ENCODE data around the gene TTC21B. TPM values are rescaled to one million over a fixed set of nuclear protein-coding genes. Genes with fewer than 3 reads are reported as not detected.
A peak's percentile ranks its signal among the peaks of the same experiment; 100 is the strongest.

The TTC21B gene
- total RNA-seq, 2 experiments from 2014 or later, result 15.8 to 16.4 TPM

DNA sequence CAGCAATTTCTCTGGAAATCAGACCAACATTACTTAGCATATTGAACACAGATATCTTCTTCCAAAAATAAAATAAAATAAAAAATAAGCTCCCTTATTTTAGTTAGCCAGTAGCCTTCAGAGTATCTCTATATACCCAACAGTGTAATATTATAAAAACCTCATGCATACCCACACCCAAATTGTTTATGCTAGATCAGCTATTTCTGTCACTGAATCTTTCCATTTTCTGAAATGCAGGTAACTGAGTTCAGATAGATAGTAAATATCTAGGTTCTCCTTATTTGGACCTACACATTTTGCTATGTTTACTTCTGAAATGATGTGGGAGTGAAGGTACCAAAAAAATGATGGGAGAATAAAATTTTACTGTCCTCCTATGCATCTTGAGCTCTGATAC is 39.9 kb downstream of the TTC21B start:
- ATAC-seq (no peak), DNase-seq (no peak)
- ChIA-PET CTCF (no interaction called here), POLR2A (no interaction called here)
- no peaks in the 10 kb centered on the region for H3K27me3 Mint-ChIP-seq (ENCODE audit: low read depth)
- peaks cover 23% of the 10 kb centered on the region for H3K36me3 Mint-ChIP-seq (ENCODE audit: low read depth)
- H3K27ac Mint-ChIP-seq, result no peak overlapping the region
- no peak overlapping the region for H3K4me3 Mint-ChIP-seq
- H3K4me1 Mint-ChIP-seq (ENCODE audit: low read depth), result no peaks in the 10 kb centered on the region
- H3K9me3 Mint-ChIP-seq (ENCODE audit: insufficient read depth), result no peaks in the 10 kb centered on the region

DNA sequence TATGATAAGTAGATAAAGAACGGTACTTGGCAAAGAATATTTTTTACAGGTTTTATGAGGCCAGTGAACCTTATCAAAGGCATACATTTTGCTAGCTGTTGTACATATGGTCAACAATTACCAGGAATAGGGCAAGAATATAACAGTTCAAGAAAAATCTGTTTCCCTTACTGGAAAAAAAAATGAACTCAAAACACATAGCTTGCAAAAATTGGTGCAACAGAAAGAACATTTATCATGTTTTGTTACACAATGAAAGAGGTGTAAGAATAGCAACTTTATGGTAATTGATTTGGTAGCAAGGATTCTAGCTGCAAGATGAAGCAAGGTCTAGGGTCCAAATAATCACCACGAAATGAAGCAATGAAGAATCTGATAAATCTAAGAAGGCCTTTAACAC is 41.6 kb downstream of the TTC21B start:
- Mint-ChIP-seq H3K27ac (no peak overlapping the region), H3K4me3 (no peak overlapping the region), H3K9me3 (ENCODE audit: insufficient read depth) (no peaks in the 10 kb centered on the region), H3K36me3 (ENCODE audit: low read depth) (peaks cover 19% of the 10 kb centered on the region), H3K27me3 (ENCODE audit: low read depth) (no peaks in the 10 kb centered on the region), H3K4me1 (ENCODE audit: low read depth) (no peaks in the 10 kb centered on the region)
- POLR2A ChIA-PET, result no interaction called here
- no peak for DNase-seq
- CTCF ChIA-PET, result interaction anchor here (1.1 to 1.3 kb wide), 2 partner anchors 8 to 511 kb away, joined by 3 read pairs; no protein-coding TSS in a partner anchor
- no peak for ATAC-seq

DNA sequence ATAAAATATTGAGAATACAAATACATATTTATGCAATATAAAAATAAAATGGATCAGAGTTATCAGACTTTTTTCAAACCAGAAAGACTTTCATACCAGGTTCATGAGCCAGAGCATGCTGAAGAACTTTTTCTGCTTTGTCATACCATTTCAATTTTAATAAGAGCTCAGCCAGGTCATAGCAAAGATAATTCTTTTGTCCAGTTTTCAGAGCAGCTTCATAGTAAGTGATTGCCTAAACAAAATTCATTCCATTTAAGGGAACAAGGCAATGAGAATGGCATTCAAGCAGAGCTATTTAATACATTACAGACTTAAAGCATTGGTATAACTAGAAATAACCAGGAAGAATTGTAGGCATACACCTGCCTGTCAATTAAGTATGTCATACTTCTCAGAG is 42.3 kb downstream of the TTC21B start:
- CTCF ChIA-PET, result interaction anchor here (1.3 kb wide), 1 partner anchor 510 kb away, joined by 3 read pairs; no protein-coding TSS in a partner anchor
- Mint-ChIP-seq H3K27me3 (ENCODE audit: low read depth) (no peaks in the 10 kb centered on the region), H3K27ac (no peak overlapping the region), H3K9me3 (ENCODE audit: insufficient read depth) (no peaks in the 10 kb centered on the region), H3K36me3 (ENCODE audit: low read depth) (peaks cover 20% of the 10 kb centered on the region), H3K4me1 (ENCODE audit: low read depth) (no peaks in the 10 kb centered on the region), H3K4me3 (no peak overlapping the region)
- no peak for ATAC-seq
- no peak for DNase-seq
- POLR2A ChIA-PET, result no interaction called here

DNA sequence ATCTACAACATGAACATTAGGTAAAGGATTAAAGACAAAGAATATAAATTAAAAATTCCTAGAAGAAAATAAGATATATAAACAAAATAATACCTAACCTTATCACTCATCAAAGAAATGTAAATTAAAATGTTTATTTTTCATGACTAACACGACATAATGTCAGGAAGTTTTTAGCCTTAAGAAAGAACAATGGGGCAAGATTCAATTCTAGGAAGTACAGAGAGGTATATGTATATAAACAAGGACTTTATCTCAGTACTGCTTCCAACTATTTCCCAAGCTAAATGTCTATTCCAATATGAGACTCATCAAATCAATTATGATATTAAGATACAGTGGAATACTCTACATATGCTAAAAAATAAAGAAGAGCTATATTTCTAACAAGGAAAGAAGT is 44.1 kb downstream of the TTC21B start:
- CTCF ChIA-PET, result no interaction called here
- H3K36me3 Mint-ChIP-seq (ENCODE audit: low read depth), result peaks cover 17% of the 10 kb centered on the region
- no peak overlapping the region for H3K27ac Mint-ChIP-seq
- DNase-seq (no peak), ATAC-seq (no peak)
- no peak overlapping the region for H3K4me3 Mint-ChIP-seq
- H3K4me1 Mint-ChIP-seq (ENCODE audit: low read depth), result peaks cover 2% of the 10 kb centered on the region
- H3K27me3 Mint-ChIP-seq (ENCODE audit: low read depth), result no peaks in the 10 kb centered on the region
- POLR2A ChIA-PET, result no interaction called here
- H3K9me3 Mint-ChIP-seq (ENCODE audit: insufficient read depth), result no peaks in the 10 kb centered on the region

DNA sequence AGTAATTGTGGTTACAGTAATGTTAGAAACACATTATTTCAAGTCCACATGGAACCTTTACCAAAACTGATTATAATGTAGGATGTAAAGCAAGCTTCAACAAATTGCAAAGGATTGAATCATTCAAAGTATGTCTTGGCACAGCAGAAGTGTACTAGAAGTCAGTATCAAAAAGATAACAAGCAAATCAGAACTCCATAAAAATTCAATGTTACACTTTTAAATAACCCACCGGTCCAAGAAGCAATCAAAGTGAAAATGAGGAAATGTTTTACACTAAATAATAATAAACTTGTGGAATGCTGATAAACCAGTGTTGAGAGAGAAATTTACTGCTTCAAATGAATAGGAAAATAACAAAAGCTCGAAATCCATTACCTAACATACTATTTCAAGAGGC is 47.7 kb downstream of the TTC21B start:
- H3K9me3 Mint-ChIP-seq (ENCODE audit: insufficient read depth), result no peaks in the 10 kb centered on the region
- no peak overlapping the region for H3K27ac Mint-ChIP-seq
- POLR2A ChIA-PET, result no interaction called here
- peaks cover 19% of the 10 kb centered on the region for H3K36me3 Mint-ChIP-seq (ENCODE audit: low read depth)
- no peaks in the 10 kb centered on the region for H3K27me3 Mint-ChIP-seq (ENCODE audit: low read depth)
- ATAC-seq (no peak), DNase-seq (no peak)
- peaks cover 9% of the 10 kb centered on the region for H3K4me1 Mint-ChIP-seq (ENCODE audit: low read depth)
- CTCF ChIA-PET, result no interaction called here
- no peak overlapping the region for H3K4me3 Mint-ChIP-seq

DNA sequence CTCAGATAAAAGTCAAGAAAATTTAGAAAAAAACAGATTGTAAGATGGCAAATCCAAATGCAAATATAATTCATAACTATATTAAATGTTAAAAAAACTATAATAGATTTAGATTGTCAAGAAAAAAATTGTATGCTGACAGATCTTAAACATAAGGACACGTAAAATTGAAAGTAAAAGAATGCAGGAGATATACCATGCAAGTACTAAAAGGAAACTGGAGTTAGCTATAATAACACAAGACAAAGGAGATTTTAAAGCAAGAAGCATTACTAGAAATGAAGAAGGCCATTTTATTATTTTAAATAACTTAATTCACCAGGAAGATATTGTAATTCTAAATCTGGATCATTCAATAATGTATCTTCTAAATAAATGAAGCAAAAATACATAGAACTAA is 48.3 kb downstream of the TTC21B start:
- ATAC-seq (no peak), DNase-seq (no peak)
- no peaks in the 10 kb centered on the region for H3K9me3 Mint-ChIP-seq (ENCODE audit: insufficient read depth)
- CTCF ChIA-PET, result no interaction called here
- peaks cover 19% of the 10 kb centered on the region for H3K36me3 Mint-ChIP-seq (ENCODE audit: low read depth)
- H3K27me3 Mint-ChIP-seq (ENCODE audit: low read depth), result no peaks in the 10 kb centered on the region
- POLR2A ChIA-PET, result no interaction called here
- H3K27ac Mint-ChIP-seq, result no peak overlapping the region
- no peak overlapping the region for H3K4me3 Mint-ChIP-seq
- peaks cover 9% of the 10 kb centered on the region for H3K4me1 Mint-ChIP-seq (ENCODE audit: low read depth)

DNA sequence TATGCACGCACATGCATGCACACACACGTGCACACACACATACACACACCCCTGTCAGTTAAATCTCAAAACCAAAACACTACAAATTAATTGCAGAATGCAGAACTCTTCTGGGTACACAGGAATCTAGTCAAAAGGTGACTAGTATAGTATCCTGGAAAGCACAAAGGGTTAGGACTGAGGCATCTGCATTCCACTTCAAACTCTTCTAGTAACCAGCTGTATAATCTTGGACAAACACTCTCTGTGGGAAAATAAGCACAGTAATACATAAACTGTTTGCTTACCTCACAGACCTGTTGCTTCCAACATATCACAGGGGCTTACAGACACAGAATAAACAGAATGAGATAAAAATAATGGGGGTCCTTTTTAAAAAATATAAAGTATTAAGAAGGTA is 49.1 kb downstream of the TTC21B start:
- no peak for DNase-seq
- no peak overlapping the region for H3K27ac Mint-ChIP-seq
- ATAC-seq, result no peak
- POLR2A ChIA-PET, result no interaction called here
- H3K36me3 Mint-ChIP-seq (ENCODE audit: low read depth), result peaks cover 21% of the 10 kb centered on the region
- no peaks in the 10 kb centered on the region for H3K27me3 Mint-ChIP-seq (ENCODE audit: low read depth)
- no peak overlapping the region for H3K4me3 Mint-ChIP-seq
- CTCF ChIA-PET, result interaction anchor here (0.8 to 1.8 kb wide), 5 partner anchors 8 to 49 kb away, joined by 3 to 6 read pairs (median 3); partner anchors contain the start of gene TTC21B
- peaks cover 9% of the 10 kb centered on the region for H3K4me1 Mint-ChIP-seq (ENCODE audit: low read depth)
- H3K9me3 Mint-ChIP-seq (ENCODE audit: insufficient read depth), result no peaks in the 10 kb centered on the region

DNA sequence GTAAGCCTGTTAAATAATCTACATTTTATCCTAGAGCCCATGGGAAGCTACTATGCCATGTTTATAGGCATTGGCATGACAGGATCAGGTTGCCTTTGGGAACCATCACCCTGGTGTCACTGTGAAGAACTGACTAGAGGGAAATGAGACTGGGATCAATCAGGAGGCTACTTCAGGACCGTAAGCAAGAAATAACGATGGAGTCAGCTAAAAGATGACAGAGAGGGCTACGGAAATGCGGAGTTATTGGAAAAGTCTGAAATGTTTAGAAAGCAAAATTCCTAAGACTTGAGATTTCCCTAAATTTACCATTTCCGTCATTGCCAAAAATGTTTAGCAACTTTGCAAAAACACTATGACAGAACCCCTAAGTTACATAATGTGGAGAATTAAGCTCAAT is 50.2 kb downstream of the TTC21B start:
- H3K4me3 Mint-ChIP-seq, result no peak overlapping the region
- ChIA-PET POLR2A (no interaction called here), CTCF (interaction anchor here (0.8 to 1.8 kb wide), 5 partner anchors 9 to 50 kb away, joined by 3 to 6 read pairs (median 3); partner anchors contain the start of gene TTC21B)
- H3K27me3 Mint-ChIP-seq (ENCODE audit: low read depth), result no peaks in the 10 kb centered on the region
- ATAC-seq (no peak), DNase-seq (no peak)
- H3K9me3 Mint-ChIP-seq (ENCODE audit: insufficient read depth), result no peaks in the 10 kb centered on the region
- peaks cover 25% of the 10 kb centered on the region for H3K36me3 Mint-ChIP-seq (ENCODE audit: low read depth)
- peak overlapping the region; percentile 56 for H3K27ac Mint-ChIP-seq
- H3K4me1 Mint-ChIP-seq (ENCODE audit: low read depth), result peaks cover 9% of the 10 kb centered on the region

DNA sequence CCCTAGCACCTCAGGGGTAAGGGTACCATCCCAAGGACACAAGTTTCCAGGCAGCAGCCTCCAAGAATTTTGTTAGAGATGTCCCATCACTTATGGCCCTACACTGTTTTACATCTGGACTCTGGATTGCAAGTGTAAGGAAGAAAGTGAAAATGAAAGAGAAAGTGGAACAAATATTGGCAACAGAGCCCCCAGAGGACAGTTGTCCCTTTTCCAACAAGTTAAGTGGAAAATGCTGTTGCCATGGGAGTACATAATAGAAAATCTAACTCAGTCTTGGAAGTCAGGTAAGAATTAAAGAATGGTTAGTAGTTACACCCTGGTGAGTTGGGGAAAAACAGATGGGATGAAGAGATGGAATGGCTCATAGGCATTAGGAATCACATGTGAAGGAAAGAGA is 50.6 kb downstream of the TTC21B start:
- ChIA-PET CTCF (interaction anchor here (1.2 to 1.5 kb wide), 3 partner anchors 9 to 29 kb away, joined by 3 to 5 read pairs (median 3); no protein-coding TSS in a partner anchor), POLR2A (no interaction called here)
- H3K9me3 Mint-ChIP-seq (ENCODE audit: insufficient read depth), result no peaks in the 10 kb centered on the region
- H3K36me3 Mint-ChIP-seq (ENCODE audit: low read depth), result peaks cover 29% of the 10 kb centered on the region
- H3K4me1 Mint-ChIP-seq (ENCODE audit: low read depth), result peaks cover 9% of the 10 kb centered on the region
- no peak for DNase-seq
- ATAC-seq, result peak; percentile 87
- peak overlapping the region; percentile 25 for H3K4me3 Mint-ChIP-seq
- H3K27ac Mint-ChIP-seq, result peak overlapping the region; percentile 56
- H3K27me3 Mint-ChIP-seq (ENCODE audit: low read depth), result no peaks in the 10 kb centered on the region

DNA sequence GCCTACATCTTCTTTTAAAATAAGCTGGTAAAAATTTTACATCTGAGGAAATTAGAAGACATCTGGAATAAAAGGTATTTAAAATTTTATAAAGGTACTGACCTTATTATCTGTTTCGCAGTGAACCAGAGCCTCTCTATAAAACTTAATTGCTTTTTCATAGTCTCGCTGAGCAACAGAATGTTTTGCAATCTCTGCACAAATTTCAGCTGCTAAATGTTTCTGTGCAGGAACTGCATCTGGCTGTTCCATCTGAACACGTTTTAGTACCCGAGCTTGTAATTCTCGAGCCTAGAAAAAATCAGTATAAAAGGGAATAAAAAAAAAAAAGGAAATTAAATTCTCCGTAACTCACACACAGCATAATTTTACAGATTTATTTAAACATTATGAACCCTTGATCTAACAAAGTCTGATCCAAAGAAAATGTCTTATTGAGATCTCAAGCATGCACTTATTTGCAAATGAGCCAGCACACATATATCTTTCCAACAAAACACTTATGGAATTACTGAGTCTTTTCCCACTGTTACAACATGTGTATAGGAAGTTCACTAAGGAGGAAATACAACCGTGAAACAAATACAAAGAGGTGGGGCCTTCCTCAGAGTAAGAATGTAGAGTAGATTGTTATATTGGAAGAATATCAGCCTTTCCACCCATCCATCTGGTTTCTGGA is 51.8 kb downstream of the TTC21B start:
- Mint-ChIP-seq H3K4me3 (no peak overlapping the region), H3K36me3 (ENCODE audit: low read depth) (peaks cover 34% of the 10 kb centered on the region), H3K4me1 (ENCODE audit: low read depth) (peaks cover 9% of the 10 kb centered on the region), H3K27me3 (ENCODE audit: low read depth) (no peaks in the 10 kb centered on the region), H3K27ac (no peak overlapping the region), H3K9me3 (ENCODE audit: insufficient read depth) (no peaks in the 10 kb centered on the region)
- ChIA-PET POLR2A (interaction anchor here (0.6 kb wide), 2 partner anchors 53 to 78 kb away, joined by 4 read pairs; no protein-coding TSS in a partner anchor), CTCF (interaction anchor here (1.0 to 1.2 kb wide), 3 partner anchors 9 to 27 kb away, joined by 3 to 5 read pairs (median 3); no protein-coding TSS in a partner anchor)
- ATAC-seq (no peak), DNase-seq (no peak)

DNA sequence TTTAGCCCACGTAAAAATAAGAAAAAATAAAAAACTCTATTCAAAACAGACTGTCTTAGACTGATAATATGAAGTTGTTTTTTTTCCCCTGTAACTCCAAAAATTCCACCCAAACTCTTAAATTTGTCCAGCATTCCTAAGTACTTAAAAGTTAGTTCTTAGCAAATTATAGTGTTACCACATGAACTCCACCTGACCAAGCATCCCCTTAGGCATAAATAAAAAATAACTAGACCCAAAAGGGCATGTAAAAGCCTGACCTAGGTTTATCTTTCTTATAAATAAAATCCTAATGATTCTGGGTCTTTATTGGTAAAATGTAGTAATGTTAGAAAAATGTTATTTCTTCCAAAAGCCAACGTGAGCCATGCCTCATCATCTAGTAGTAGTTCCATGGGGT is 54.3 kb downstream of the TTC21B start:
- no peak for ATAC-seq
- Mint-ChIP-seq H3K27me3 (ENCODE audit: low read depth) (no peaks in the 10 kb centered on the region), H3K4me3 (no peak overlapping the region), H3K4me1 (ENCODE audit: low read depth) (peaks cover 7% of the 10 kb centered on the region), H3K9me3 (ENCODE audit: insufficient read depth) (no peaks in the 10 kb centered on the region), H3K36me3 (ENCODE audit: low read depth) (peaks cover 36% of the 10 kb centered on the region), H3K27ac (no peak overlapping the region)
- POLR2A ChIA-PET, result no interaction called here
- no peak for DNase-seq
- CTCF ChIA-PET, result no interaction called here

DNA sequence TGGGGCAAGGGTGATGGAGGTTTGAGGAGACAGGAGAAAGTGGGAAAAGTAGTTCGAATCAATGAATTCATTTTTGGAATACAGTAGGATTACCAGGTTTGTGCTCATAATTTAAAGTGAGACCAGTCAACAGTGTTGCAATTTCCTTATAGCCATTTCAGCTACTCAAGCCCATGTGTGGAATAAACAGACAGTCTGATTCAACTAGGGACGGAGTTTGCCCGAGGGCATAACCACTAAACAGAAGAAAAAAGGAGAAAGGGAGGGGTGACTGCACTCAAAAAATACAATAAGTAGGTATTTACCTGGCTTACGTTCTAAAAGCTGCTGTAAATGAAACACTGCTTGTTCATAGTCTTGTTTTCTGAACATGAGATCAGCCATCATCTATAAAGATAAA is 55.2 kb downstream of the TTC21B start:
- H3K4me1 Mint-ChIP-seq (ENCODE audit: low read depth), result peaks cover 7% of the 10 kb centered on the region
- DNase-seq, result no peak
- H3K36me3 Mint-ChIP-seq (ENCODE audit: low read depth), result peaks cover 32% of the 10 kb centered on the region
- POLR2A ChIA-PET, result no interaction called here
- no peaks in the 10 kb centered on the region for H3K9me3 Mint-ChIP-seq (ENCODE audit: insufficient read depth)
- H3K4me3 Mint-ChIP-seq, result no peak overlapping the region
- no peaks in the 10 kb centered on the region for H3K27me3 Mint-ChIP-seq (ENCODE audit: low read depth)
- H3K27ac Mint-ChIP-seq, result no peak overlapping the region
- CTCF ChIA-PET, result no interaction called here
- no peak for ATAC-seq

DNA sequence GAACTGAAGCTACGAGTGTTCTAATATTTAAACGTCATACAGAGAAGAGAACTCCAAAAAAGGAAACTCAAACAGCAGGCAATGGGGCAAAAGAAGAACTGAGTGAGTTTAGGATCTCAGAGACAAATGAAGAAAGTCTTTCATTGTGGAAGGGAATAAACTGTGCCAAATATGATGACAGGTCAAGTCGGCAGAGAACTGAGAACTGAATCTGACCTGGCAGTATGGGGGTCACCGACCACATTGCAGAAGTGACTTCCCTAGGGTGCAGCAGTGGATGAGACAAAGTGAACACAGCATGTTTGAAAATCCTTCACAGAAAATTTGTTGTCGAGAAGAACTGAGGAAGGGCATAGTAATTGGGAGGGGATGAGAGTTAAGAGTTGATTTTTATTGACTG is 55.9 kb downstream of the TTC21B start:
- ATAC-seq (no peak), DNase-seq (no peak)
- no peak overlapping the region for H3K4me3 Mint-ChIP-seq
- H3K4me1 Mint-ChIP-seq (ENCODE audit: low read depth), result peaks cover 2% of the 10 kb centered on the region
- H3K27me3 Mint-ChIP-seq (ENCODE audit: low read depth), result no peaks in the 10 kb centered on the region
- no peak overlapping the region for H3K27ac Mint-ChIP-seq
- H3K9me3 Mint-ChIP-seq (ENCODE audit: insufficient read depth), result no peaks in the 10 kb centered on the region
- ChIA-PET POLR2A (no interaction called here), CTCF (no interaction called here)
- peaks cover 27% of the 10 kb centered on the region for H3K36me3 Mint-ChIP-seq (ENCODE audit: low read depth)
